Fibroblast of skin of left biceps (primary cell): Measurements from ENCODE around the gene C8G.

Experiments used
- DNase-seq, 2 experiments: peaks; one replicate each; pipeline ENCODE4 v3.0.0-alpha.2; 2013; ENCODE audit warnings: low read depth in 2 of 2

C8G gene

DNA sequence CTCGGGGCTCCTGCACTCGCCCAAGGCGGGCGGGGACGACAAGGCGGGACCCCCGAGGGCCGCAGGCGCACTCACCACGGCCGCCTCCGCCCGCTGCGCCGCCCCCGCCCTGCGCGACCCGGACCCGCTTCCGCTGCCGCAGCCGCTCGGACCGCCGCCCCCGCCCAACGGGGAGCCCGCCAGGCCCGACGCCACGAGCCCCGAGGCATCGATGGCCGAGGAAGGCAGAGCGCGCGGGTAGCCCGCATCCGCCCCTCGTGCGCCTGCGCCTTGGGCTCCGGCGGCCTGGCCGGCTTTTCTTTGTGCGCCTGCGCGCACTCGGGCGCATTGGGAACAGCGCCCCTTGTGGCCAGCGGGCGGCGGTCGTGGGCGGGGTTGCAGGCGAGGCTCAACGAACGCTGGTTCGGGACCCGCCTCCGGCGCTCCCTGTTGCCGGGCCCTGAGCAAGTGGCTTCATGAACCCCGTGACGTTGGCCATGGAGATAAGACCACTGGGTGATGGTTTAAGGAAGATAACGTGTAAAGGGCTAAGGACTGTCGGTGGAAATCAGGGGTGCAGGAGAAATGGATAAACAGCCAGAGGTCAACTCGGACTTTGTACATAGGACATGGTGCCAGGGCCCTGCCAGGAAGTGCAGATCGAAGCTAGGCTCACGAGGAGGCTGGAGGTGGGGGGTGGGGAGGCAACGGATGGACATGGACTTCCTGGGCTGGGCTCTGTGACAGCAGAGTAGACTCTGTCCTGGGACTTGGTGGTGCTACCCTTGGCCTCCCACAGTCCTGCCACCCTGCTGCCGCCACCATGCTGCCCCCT is at the start of gene C8G, which contains the start of gene FBXW5:
Gene C8G, plus strand, starts transcription at position 725 of the 814 bp plus-strand sequence. Its CDS starts 78 bp downstream, at position 803.
Gene FBXW5, minus strand, starts transcription at position 220 of the 814 bp plus-strand sequence. CDS start 655 bp downstream, outside the sequence.
- DNase-seq, result peak; percentile 82

DNA sequence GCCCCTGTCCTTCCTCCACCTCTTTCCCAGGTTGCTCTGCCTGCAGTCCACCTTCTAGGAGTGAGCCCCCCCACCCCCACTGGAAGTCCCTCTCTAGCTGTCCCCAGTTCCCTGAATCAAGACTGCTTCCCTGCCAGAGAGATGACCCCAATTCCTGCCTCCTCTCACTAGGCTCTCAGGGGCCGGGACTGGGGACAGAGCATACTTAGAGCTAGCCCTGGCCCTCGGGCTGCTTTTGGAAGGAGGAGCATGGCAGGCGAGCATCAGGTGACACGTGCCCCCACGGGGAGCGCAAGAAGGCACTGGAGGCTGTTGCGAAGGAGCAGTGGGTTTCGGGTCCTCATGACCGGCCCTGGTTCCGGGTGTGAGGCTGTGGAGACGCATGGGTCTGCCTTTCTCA is 49.0 kb upstream of the C8G start:
- no peak for DNase-seq

DNA sequence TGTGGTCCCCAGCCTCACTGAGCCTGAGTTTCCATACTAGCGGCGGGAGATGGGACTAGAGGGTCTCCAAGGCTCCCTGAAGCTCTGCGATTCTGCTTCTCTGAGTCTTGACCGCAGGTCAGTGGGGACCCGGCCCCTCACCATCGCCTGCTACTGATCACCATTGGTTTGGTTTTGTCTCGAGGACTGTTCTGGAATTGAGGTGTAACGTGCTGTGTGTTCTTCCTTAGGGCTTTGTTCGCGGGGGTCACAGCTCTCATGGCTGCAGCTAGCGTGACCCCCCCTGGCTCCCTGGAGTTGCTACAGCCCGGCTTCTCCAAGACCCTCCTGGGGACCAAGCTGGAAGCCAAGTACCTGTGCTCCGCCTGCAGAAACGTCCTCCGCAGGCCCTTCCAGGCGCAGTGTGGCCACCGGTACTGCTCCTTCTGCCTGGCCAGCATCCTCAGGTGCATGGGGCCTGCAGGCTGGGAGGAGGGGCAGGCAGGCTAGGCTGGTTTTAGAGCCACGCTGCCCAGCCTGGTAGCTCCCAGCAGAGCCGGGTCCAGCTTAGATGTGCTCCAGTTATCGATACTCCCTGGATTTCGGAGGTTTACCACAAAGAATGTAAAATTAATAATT is 46.5 kb upstream of the C8G start:
- DNase-seq, result no peak

DNA sequence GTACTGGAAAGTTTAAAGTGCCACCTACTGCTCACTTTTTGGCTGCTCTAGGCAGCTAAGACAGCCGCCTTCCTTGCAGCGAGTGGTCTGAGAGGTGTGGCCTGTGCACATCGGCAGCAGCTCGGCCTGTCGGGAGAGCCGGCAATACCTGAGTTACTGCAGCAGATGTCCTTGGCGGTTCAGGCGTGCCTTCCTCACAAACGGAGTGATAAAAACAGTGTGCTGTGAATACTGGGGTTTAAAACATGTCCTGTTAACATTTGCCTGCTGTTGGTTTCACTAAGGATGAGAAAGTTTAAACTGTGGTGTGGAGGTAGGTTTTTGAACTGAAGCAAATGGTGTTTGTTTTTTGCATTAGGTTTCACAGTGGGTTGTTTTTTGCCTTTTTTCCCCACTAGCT is 45.8 kb upstream of the C8G start:
- no peak for DNase-seq

DNA sequence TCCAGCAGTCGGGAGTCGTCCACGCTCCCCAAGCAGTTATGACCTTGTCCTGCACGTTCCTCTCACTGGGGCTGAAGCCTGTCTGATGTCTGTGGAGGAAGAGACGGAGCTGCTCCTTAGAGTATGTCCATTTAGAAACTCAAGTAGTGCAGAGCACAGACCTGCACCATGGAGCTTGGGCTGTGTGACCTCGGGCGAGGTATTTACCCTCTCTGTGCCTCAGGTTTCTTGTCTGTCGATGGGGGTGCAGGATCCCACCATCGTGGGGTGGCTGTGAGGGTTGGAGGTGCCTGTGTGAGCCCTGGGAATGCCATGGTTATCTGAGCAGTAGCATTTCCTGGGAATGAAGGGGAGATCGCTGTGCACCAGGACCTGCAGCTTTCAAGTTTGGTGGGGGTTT is 44.5 kb upstream of the C8G start:
- no peak for DNase-seq

DNA sequence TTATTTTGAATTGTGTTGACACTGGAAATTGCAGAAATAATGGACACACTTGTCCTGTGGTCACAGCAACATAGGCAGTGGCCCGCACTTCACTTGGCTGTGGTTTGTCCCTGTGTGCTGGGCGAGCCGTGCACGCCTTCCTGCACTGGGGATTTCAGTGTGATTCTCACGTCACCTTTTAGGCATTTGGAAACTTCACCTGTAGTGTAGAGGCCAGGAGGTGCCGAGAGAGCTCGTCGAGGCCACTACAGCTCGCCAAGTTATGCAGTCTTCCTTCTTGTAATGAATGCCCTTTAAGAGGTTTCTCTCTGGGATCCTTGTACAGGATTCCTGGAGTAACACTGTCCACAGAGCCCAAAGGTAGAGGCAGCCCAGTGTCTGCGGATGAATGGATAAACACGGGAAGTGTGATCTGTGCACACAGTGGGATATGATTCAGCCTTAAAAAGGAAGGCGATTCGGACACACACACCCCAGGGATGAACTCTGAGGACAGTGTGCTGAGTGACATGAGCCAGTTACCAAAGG is 44.0 kb upstream of the C8G start:
- no peak for DNase-seq

DNA sequence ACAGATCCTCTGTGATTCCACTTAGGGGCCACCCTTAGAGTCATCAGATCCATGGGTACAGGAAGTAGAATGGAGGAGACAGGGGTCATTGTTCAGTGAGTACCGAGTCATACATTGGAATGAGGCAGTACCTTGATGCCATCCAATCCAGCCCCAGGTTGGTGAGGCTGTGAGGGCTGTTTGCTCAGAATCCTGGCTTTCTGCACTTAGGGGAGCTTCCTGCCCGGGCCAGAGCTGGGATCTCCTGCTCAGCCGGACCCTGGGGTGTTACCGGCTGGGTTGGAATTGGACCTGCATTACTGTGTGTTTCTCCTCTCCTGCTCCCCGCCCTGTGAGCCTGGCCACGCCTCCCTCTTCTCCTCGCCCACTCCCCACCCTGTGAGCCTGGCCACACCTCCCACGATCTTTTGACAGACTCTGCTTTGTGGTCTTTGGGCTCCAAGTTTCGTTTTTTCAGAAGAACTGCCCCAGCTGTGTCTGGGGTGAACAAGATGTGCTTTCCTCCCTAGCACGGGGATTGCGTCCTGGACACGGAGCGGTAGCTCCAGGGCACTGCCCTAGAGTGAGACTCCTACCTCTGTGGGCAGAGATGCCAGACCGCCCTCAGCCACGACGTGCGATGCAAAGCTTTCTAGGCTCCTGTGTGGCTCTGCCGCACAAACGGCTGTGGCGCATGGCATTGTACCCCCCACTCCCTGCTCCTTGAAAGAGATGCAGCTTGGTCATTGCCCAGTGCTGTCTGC is 43.4 kb upstream of the C8G start:
- DNase-seq, result no peak

DNA sequence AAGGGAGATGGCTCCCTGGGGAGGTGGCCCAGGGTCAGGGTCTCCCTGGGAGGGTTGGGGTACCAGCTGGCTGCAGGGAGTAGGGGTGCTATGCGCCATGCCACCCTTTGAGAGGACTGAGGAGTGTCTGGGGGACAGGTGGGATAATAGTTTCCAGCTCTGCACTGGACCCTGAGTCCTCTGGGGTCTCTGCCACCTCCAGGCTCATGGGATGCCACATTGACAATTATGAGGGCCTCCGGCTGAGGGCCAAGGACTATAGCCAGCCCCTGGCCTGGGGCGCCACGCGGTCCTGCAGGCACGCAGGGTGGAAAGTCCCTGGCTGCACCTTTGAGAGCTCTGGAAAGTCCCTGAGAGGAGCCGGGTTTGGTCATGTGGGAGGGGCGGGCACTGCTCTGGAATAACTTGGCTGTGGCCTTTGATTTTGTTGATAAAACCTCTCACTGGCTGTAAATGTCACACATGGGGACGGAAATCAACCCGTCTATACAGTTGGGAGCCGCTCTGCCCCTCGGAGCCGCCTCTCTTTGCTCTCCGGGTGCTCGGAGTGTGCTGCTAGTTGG is 42.7 kb upstream of the C8G start:
- no peak for DNase-seq

DNA sequence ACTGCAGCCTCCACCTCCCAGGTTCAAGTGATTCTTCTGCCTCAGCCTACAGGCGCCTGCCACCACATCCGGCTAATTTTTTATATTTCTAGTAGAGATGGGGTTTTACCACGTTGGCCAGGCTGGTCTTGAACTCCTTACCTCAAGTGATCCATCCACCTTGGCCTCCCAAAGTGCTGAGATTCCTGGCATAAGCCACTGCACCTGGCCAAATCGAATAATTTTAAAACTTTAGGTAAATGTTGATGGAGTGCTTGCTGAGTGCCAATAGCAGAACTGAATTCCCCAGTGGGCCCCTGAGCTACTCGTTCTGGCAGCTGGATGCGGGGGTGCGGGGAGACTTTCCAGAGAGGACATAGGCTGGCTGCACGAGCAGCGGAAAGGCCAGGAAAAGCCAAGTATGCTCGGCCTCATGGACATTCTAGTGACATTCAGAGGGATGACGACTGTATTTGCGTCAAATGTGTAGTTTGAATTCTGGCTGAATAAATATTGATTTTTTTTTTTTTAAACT is 41.9 kb upstream of the C8G start:
- no peak for DNase-seq

DNA sequence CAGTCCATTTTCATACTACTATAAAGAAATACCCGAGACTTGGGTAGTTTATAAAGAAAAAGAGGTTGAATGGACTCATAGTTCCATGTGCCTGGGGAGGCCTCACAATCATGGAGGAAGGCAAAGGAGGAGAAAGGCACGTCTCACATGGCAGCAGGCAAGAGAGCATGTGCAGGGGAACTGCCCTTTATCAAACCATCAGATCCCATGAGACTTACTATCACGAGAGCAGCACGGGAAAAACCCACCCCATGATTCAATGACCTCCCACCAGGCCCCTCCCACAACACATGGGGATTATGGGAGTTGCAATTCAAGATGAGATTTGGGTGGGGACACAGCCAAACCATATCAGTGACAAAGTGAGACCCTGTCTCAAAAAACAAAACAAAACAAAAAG is 38.8 kb upstream of the C8G start:
- DNase-seq, result no peak

DNA sequence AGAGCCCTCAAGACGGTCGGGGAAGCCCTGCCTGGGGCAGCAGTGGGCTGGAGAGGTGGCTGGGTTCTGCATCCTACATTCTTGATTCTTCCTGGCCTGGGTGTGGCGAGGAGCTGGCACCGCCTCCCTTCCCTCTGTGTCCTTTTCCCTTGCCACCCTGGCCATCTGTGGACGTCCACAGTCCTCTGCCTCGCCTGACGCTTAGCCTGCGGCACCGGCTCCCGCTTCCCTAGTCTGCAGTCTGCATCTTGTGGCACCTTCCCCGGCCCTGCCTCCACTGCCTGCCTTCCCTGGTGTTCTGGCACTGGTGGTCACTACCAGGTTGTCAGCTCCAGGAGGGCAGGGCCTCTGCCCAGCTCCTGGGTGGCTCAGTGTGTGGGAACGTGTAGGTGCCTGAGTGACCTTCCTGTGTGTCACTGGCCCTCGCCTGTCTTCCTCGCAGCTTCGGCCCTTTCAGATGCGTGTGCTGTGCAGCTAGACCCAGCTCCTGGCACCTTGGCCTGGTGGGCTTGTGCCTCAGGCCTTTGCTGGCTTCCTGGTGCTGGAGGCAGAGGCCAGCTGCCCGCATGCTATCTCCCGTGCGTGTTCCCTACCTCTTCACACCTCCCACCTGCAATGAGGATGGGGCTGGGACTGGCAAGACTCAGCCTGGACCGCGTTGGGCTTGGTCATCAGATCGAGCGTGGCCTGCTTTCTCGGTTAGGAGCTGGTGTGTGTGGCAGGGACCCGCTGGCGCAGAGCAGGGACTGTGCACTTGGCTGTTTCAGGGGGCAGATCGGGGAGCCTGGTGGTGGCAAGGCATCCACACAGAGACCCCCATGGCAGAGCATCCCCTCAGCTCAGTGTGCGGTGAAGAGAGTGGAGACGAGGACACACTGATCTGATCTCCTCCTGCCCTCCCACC is 37.8 kb upstream of the C8G start:
- no peak for DNase-seq

DNA sequence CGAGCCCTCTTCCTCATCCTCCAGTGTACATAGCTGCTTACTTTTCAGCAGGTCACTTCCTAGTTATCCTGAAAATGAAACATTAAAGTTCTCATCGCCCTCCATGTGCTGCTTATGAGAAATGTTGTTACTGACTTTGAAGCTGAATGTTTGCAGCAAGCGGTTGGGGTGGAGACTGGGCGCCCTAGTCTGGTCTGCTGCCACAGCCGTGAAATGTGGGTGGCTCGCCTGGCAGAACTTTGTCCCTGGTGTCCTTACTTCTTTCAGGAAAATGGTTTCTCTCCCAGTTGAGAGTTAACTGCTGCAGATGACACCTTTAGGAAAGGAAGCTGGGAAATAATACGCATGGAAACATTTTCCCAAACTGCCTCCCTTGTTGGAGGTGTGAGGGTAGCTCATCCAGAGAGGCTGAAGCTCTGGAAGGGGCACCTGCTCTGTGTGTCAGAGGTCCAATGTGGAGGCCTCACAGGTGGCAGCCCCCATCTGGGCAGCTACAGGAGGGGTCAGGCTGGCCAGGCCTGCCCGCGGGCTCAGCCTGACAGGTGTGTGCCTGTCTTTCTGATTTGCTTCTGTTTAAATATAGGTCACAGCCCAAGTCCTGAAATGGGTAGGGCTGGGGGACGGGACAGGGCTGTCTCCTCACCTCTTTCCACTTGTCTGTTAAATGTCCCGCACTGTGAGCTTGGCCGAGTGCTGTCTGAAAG is 34.7 kb upstream of the C8G start:
- no peak for DNase-seq

DNA sequence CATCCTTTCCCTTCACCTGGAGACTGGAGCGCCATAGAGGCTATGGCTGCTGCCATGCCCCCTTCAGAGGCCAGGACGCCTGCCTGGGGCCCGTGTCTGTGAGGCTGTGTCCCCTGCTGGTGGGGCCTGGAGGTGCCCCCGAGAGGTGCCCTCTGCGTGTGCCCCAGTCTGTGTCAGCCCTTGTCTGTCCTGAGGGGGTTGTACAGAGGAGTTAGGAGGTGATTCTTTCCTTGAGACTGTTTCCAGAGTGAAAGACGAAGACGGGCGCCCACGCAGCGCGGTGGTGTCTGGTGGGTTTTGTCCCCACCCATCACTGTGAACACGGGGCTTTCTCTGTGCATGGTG is 34.2 kb upstream of the C8G start:
- no peak for DNase-seq

DNA sequence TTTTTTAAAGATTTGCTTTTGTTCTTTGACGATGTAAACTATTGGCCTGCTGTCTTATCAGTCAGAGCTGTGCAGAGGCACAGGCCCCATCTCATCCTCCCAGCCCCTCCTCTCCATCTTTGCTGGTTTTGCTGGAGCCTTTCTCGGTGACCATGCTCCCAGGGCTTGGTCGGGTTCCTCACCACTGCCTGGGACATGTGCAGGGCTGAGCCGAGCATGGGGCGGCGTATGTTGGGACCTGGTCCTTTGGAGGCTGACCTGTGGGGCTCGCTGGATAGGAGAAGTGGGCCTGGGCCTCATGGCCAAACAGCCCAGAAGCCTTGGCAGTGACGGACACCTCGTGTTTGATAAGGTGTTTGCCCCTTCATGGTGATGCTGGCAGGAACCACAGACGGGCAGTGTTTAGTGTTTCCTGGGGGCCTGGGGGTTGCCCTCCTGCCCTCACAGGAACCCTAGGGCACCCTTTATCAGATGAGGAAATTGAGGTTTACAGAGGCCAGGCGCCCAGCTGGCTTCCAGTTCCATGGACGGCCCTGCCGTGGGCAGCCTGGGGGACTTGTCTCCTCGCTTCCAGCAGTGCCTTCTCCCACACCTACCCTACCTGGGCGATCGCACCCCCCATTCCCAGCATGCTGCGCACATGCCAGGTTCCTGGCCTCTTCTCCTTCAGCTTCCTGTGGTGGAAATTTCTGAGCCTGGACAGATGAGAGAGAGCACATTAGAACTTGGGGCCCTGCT is 31.2 kb upstream of the C8G start:
- DNase-seq, result no peak

DNA sequence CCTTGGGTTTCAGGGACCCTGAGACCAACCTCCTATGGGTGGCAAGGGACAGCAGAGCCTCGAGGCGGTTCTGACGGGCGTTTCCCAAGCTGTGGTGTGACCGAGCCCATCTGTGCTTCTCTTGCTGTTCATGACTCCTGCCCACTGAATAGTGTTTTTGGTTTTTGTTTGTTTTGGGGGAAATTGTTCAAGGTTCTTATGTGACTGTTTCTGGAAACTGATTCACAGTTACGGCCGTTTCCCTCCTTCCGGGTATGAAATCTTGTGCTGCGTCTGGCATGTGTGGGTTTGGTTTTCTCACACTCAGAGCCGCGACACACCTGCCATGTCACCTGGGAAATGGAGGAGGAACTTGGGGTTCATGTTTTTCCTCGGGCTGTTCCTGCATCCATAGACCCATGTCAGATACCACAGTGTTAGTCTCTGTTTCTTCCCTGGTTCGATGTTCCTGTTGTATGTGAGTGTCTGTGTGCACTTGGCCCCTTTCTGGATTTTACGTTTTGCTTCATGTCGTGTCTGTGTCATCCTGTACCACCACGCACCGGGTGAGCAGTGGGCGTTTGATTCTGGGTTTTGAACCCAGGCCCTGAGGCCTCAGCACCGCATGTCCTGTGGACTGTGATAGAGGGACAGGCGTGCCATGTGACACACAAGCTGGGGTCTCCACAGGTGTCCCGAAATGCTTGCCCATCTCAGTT is 29.3 kb upstream of the C8G start:
- no peak for DNase-seq

DNA sequence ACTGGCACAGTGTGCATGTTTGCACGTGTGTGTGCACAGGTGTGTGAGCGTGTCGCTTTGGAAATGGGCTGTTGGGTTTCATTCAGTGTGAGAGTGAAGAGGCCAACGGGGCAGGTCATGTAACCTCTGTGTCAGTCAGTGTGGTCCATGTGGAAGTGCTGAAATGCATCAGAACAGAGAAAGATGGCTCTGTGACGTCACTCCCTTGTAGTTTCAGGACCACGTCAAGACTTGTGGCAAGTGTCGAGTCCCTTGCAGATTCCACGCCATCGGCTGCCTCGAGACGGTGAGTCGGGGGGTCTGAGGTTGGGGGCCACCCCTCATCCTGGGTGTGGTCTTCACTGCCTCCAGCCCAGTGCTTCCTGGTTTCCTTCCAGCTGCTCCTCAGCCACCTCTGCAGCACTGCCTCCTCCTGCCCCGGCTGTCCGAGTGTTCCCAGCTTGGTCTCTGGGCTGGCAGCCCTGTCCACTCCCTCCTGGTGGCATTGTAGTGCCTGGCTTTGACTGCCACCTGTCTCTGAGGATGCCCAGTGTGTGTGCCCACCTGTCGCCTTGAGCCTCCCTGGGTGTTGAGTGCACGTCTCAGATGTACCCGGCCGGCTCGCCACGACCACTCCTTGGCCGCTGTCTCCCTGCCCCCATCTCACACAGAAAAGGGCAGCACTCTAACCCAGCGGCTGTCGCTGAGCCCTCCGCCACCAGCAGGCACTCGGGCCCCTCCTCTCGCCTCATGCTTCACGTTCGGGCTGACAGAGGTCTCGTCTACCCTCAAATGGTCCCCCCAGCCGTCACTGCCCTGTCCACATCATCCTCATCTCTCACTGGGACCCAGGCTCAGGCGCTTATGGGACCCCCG is 28.5 kb upstream of the C8G start:
- DNase-seq, result no peak

DNA sequence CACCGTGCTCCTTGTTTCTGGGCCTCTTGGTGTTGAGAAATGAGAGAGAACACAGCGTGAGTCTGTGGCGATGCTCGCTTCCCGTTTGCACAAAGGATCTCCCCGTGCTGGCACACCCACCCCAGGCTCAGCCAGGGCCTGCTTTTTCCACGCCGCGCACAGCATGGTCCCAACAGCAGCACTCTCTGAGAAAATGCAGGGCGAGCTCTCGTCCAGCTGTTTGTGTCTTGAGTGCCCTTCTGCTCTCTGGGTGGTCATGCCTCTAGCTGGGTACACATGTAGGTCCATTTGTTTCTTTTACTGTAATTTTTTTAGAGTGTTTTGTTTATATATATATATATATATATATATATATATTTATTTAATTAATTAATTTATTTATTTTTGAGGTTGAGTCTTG is 27.1 kb upstream of the C8G start:
- DNase-seq, result no peak

DNA sequence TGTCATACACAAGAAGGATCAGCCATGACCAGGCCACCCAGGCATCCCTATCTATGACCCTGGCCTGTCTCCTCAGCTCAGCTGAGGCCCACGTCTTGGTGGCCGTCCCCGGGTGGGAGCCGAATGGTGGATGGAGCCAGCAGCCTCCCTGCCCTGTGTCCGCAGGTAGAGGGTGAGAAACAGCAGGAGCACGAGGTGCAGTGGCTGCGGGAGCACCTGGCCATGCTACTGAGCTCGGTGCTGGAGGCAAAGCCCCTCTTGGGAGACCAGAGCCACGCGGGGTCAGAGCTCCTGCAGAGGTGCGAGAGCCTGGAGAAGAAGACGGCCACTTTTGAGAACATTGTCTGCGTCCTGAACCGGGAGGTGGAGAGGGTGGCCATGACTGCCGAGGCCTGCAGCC is 25.0 kb upstream of the C8G start:
- DNase-seq, result no peak
